Measurements from ENCODE around the gene GATA2.

GATA2 gene

GRCh38 chr3:128524374-128525299 is 31.6 kb upstream of the GATA2 start:
- peaks cover 3% of the 10 kb centered on the region for H3K27me3 ChIP-seq (replicated peaks; ENCODE audit: control insufficient read depth, insufficient read depth, low read length)

GRCh38 chr3:128523591-128523990 is 30.6 kb upstream of the GATA2 start:
- no peak overlapping the region for H3K4me3 ChIP-seq (replicated peaks; ENCODE audit: low read depth, low read length)
- DNase-seq (ENCODE audit: extremely low read depth, insufficient read length): no peak
- no peak for TF ChIP-seq CTCF (IDR thresholded peaks at IDR 0.05; ENCODE audit: insufficient read depth, low read length, poor library complexity, severe bottlenecking)
- no peaks in the 10 kb centered on the region for H3K36me3 ChIP-seq (ENCODE audit: control insufficient read depth, insufficient read depth, low read length)
- peaks cover 3% of the 10 kb centered on the region for H3K27me3 ChIP-seq (replicated peaks; ENCODE audit: control insufficient read depth, insufficient read depth, low read length)

More at GRCh38 chr3:128524374-128525299, 31.6 kb upstream of the GATA2 start:
- no peak for TF ChIP-seq CTCF (IDR thresholded peaks at IDR 0.05; ENCODE audit: insufficient read depth, low read length, poor library complexity, severe bottlenecking)
- DNase-seq (ENCODE audit: extremely low read depth, insufficient read length): no peak
- H3K4me3 ChIP-seq (replicated peaks; ENCODE audit: low read depth, low read length): no peak overlapping the region
- no peaks in the 10 kb centered on the region for H3K36me3 ChIP-seq (ENCODE audit: control insufficient read depth, insufficient read depth, low read length)

GRCh38 chr3:128521715-128522114 is 28.7 kb upstream of the GATA2 start:
- no peak for DNase-seq (ENCODE audit: extremely low read depth, insufficient read length)
- Histone ChIP-seq H3K36me3 (ENCODE audit: control insufficient read depth, insufficient read depth, low read length) (no peaks in the 10 kb centered on the region), H3K4me3 (replicated peaks; ENCODE audit: low read depth, low read length) (no peak overlapping the region), H3K27me3 (replicated peaks; ENCODE audit: control insufficient read depth, insufficient read depth, low read length) (peaks cover 3% of the 10 kb centered on the region)
- no peak for TF ChIP-seq CTCF (IDR thresholded peaks at IDR 0.05; ENCODE audit: insufficient read depth, low read length, poor library complexity, severe bottlenecking)

GRCh38 chr3:128518587-128519490 is 25.8 kb upstream of the GATA2 start:
- peaks cover 3% of the 10 kb centered on the region for H3K27me3 ChIP-seq (replicated peaks; ENCODE audit: control insufficient read depth, insufficient read depth, low read length)
- no peak for DNase-seq (ENCODE audit: extremely low read depth, insufficient read length)
- H3K36me3 ChIP-seq (ENCODE audit: control insufficient read depth, insufficient read depth, low read length): no peaks in the 10 kb centered on the region
- TF ChIP-seq CTCF (IDR thresholded peaks at IDR 0.05; ENCODE audit: insufficient read depth, low read length, poor library complexity, severe bottlenecking): no peak
- H3K4me3 ChIP-seq (replicated peaks; ENCODE audit: low read depth, low read length): no peak overlapping the region

GRCh38 chr3:128517648-128518047 is 24.6 kb upstream of the GATA2 start:
- Histone ChIP-seq H3K36me3 (ENCODE audit: control insufficient read depth, insufficient read depth, low read length) (no peaks in the 10 kb centered on the region), H3K27me3 (replicated peaks; ENCODE audit: control insufficient read depth, insufficient read depth, low read length) (no peaks in the 10 kb centered on the region; the same call in none of the 2 replicates), H3K4me3 (replicated peaks; ENCODE audit: low read depth, low read length) (no peak overlapping the region)
- no peak for DNase-seq (ENCODE audit: extremely low read depth, insufficient read length)
- TF ChIP-seq CTCF (IDR thresholded peaks at IDR 0.05; ENCODE audit: insufficient read depth, low read length, poor library complexity, severe bottlenecking): no peak

Data from GM06990 (cell line).